GM20000 (cell line): ENCODE measurements around the gene SMPDL3A.

Source experiments
- DNase-seq: peaks from one replicate; pipeline ENCODE4 v3.0.0; 2012; ENCODE audit warnings: low spot score
- TF ChIP-seq, protein P1 (sequence below): IDR thresholded peaks from 2 replicates; pipeline ENCODE4 v1.5.1; 2012; ENCODE audit warnings: mild to moderate bottlenecking, control low read depth; ENCODE audit errors: extremely low read depth, missing control alignments

Gene SMPDL3A

DNA sequence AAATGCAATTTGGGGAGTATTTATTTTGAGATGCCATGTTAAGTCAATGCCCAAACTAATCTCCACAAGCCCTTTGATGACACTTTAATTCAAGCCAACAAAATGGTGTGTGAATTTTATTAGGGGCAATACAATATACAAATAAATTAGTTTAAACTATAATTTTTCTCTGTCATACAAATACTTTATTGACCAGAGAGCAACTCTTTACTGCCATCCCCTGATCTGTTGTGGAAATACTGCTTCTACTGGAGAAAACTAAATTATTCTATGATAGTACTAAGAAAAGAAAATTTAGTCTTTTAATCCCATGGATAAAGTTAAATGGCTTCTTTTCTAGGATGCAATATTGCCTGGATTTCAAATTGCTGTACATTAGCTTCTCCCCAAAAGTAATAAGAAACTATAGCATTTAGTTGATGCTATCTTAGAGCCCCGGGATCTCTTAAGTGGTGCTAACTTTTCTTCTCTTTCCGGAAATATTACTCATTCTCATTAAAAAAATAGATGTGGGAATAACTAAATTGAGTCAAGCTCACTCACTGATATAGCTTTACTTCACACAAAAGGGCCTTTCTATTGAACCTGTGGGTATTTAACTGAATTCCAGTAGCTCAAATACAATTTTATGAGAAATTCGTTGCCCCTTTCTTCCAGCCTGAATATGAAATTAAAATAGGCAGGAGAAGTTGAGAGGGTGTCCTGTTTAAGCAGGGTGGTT lies 49.2 kb downstream of the SMPDL3A start:
- TF ChIP-seq, protein P1, sequence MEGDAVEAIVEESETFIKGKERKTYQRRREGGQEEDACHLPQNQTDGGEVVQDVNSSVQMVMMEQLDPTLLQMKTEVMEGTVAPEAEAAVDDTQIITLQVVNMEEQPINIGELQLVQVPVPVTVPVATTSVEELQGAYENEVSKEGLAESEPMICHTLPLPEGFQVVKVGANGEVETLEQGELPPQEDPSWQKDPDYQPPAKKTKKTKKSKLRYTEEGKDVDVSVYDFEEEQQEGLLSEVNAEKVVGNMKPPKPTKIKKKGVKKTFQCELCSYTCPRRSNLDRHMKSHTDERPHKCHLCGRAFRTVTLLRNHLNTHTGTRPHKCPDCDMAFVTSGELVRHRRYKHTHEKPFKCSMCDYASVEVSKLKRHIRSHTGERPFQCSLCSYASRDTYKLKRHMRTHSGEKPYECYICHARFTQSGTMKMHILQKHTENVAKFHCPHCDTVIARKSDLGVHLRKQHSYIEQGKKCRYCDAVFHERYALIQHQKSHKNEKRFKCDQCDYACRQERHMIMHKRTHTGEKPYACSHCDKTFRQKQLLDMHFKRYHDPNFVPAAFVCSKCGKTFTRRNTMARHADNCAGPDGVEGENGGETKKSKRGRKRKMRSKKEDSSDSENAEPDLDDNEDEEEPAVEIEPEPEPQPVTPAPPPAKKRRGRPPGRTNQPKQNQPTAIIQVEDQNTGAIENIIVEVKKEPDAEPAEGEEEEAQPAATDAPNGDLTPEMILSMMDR, result no peak
- DNase-seq, result no peak

GRCh38 chr6:122839472-122839871 lies 50.4 kb downstream of the SMPDL3A start:
- TF ChIP-seq, protein P1, result peak; percentile 41
- peak; percentile 76 for DNase-seq

GRCh38 chr6:122839906-122840305 lies 50.8 kb downstream of the SMPDL3A start:
- TF ChIP-seq, protein P1, result no peak
- no peak for DNase-seq

GRCh38 chr6:122845464-122845863 lies 56.4 kb downstream of the SMPDL3A start:
- no peak for DNase-seq
- TF ChIP-seq, protein P1, result no peak

DNA sequence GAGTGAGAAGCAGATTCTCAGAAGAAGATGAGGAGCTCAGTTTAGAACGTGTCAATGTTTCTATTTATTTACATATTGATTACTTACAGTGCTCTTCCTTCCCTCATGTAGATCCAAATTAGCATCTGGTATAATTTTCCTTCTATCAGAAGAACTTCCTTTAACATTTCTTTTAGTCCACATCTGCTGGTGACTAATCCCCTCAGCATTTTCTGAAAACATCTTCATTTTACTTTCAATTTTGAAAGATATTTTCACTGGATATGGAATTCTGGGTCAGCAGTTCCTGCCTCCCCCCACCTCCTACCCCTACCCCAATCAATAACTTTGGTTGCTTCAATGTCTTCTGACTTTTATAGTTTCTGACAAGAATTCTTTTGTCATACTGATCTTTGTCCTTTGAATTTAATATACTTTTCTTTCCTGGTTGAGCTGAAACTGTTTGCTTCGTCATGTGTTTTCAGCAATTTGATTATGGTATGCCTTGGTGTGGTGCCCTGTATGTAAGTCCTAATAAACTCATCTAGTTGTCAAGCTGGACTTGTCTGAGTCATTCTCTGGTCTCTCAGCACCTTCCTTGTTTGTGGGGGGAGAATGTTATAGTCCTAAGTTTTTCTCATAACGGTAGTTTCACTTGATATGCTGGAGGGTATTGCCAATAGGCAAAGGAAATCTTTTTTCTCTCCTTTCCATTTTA lies 57.0 kb downstream of the SMPDL3A start:
- TF ChIP-seq, protein P1, result no peak
- DNase-seq, result no peak

DNA sequence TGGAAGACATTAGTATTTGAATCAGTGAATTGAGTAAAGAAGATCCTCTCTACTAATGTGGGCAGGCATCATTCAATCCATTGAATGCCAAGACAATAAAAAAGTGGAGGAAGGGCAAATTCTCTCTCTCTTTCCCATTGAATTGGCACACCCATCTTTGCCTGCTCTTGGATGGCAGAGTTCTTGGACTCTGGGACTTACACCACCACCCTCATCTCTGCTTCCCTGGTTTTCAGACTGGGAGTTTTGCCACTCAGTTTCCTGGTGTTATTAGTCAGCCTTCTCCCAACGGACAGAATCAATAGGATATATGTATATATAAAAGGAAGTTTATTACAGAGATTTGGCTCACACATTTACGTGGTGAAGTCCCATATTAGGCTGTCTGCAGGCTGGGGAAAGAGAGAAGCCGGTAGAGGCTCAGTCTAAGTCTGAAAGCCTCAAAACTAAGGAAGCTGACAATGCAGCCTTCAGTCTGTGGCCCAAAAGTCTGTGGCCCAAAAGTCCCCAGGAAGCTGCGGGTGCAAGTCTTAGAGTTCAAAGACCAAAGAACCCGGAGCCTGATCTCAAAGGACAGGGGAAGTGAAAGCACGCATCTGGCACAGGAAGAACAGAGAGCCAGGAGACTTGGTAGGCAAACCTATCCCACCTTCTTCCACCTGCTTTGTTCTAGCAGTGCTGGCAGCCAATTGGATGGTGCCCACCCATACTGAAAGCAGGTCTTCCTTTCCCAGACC lies 64.4 kb downstream of the SMPDL3A start:
- TF ChIP-seq, protein P1, result no peak
- peak; percentile 37 for DNase-seq
